Measurements from ENCODE around the gene RNASEH2A. TPM values are rescaled to one million over a fixed set of nuclear protein-coding genes. Genes with fewer than 3 reads are reported as not detected.
A peak's percentile ranks its signal among the peaks of the same experiment; 100 is the strongest.

Gene RNASEH2A
- total and polyA plus RNA-seq, 2 of the 13 experiments (the other 11 are each of a cell fraction or from before 2014, with no cell fraction given): 25.1 to 35.8 TPM

- TF ChIP-seq, protein P1, sequence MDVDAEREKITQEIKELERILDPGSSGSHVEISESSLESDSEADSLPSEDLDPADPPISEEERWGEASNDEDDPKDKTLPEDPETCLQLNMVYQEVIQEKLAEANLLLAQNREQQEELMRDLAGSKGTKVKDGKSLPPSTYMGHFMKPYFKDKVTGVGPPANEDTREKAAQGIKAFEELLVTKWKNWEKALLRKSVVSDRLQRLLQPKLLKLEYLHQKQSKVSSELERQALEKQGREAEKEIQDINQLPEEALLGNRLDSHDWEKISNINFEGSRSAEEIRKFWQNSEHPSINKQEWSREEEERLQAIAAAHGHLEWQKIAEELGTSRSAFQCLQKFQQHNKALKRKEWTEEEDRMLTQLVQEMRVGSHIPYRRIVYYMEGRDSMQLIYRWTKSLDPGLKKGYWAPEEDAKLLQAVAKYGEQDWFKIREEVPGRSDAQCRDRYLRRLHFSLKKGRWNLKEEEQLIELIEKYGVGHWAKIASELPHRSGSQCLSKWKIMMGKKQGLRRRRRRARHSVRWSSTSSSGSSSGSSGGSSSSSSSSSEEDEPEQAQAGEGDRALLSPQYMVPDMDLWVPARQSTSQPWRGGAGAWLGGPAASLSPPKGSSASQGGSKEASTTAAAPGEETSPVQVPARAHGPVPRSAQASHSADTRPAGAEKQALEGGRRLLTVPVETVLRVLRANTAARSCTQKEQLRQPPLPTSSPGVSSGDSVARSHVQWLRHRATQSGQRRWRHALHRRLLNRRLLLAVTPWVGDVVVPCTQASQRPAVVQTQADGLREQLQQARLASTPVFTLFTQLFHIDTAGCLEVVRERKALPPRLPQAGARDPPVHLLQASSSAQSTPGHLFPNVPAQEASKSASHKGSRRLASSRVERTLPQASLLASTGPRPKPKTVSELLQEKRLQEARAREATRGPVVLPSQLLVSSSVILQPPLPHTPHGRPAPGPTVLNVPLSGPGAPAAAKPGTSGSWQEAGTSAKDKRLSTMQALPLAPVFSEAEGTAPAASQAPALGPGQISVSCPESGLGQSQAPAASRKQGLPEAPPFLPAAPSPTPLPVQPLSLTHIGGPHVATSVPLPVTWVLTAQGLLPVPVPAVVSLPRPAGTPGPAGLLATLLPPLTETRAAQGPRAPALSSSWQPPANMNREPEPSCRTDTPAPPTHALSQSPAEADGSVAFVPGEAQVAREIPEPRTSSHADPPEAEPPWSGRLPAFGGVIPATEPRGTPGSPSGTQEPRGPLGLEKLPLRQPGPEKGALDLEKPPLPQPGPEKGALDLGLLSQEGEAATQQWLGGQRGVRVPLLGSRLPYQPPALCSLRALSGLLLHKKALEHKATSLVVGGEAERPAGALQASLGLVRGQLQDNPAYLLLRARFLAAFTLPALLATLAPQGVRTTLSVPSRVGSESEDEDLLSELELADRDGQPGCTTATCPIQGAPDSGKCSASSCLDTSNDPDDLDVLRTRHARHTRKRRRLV (CRISPR knock-in tag; IDR thresholded peaks at IDR 0.05): peak; percentile 18; the same call in 1 of the 2 replicates
- 0 out of 2 replicates have a peak, but pooled peaks have one; percentile 68 for TF ChIP-seq ZNF703 (CRISPR knock-in tag; IDR thresholded peaks at IDR 0.05; ENCODE audit: borderline replicate concordance)
- TF ChIP-seq ATF1 (CRISPR knock-in tag; IDR thresholded peaks at IDR 0.05): no peak
- TF ChIP-seq PAX8 (CRISPR knock-in tag; IDR thresholded peaks at IDR 0.05; ENCODE audit: borderline replicate concordance): no peak
- 0 out of 2 replicates have a peak, but pooled peaks have one; percentile 4 for TF ChIP-seq ZNF256 (CRISPR knock-in tag; conservative IDR thresholded peaks at IDR 0.05)
- TF ChIP-seq ZNF788 (CRISPR knock-in tag; IDR thresholded peaks at IDR 0.05; ENCODE audit: borderline replicate concordance): 0 out of 2 replicates have a peak, but pooled peaks have one; percentile 1
- TF ChIP-seq, protein P2, sequence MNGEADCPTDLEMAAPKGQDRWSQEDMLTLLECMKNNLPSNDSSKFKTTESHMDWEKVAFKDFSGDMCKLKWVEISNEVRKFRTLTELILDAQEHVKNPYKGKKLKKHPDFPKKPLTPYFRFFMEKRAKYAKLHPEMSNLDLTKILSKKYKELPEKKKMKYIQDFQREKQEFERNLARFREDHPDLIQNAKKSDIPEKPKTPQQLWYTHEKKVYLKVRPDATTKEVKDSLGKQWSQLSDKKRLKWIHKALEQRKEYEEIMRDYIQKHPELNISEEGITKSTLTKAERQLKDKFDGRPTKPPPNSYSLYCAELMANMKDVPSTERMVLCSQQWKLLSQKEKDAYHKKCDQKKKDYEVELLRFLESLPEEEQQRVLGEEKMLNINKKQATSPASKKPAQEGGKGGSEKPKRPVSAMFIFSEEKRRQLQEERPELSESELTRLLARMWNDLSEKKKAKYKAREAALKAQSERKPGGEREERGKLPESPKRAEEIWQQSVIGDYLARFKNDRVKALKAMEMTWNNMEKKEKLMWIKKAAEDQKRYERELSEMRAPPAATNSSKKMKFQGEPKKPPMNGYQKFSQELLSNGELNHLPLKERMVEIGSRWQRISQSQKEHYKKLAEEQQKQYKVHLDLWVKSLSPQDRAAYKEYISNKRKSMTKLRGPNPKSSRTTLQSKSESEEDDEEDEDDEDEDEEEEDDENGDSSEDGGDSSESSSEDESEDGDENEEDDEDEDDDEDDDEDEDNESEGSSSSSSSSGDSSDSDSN (CRISPR knock-in tag; IDR thresholded peaks at IDR 0.05): peak; percentile 84
- 0 out of 2 replicates have a peak, but pooled peaks have one; percentile 5 for TF ChIP-seq SAFB2 (CRISPR knock-in tag; IDR thresholded peaks at IDR 0.05; ENCODE audit: borderline replicate concordance, low read depth)
- TF ChIP-seq ZNF232 (CRISPR knock-in tag; IDR thresholded peaks at IDR 0.05; ENCODE audit: borderline replicate concordance): 0 out of 2 replicates have a peak, but pooled peaks have one; percentile 49
- TF ChIP-seq MYNN (CRISPR knock-in tag; IDR thresholded peaks at IDR 0.05; ENCODE audit: low read depth): no peak
- TF ChIP-seq ZNF589 (CRISPR knock-in tag; conservative IDR thresholded peaks at IDR 0.05): 0 out of 2 replicates have a peak, but pooled peaks have one; percentile 5
- TF ChIP-seq ZSCAN31 (CRISPR knock-in tag; IDR thresholded peaks at IDR 0.05; ENCODE audit: low read depth): no peak
- peak; percentile 74 for TF ChIP-seq ASH2L (IDR thresholded peaks at IDR 0.05; ENCODE audit: insufficient read length, low read depth, low read length)
- no peak for TF ChIP-seq KAT2B (IDR thresholded peaks at IDR 0.05; ENCODE audit: borderline replicate concordance, low read depth, low read length)
- TF ChIP-seq CHCHD3 (CRISPR knock-in tag; IDR thresholded peaks at IDR 0.05): no peak
- no peak for TF ChIP-seq HNF4A (CRISPR knock-in tag; IDR thresholded peaks at IDR 0.05)
- peak; percentile 7; the same call in 1 of the 2 replicates for TF ChIP-seq RXRB (CRISPR knock-in tag; IDR thresholded peaks at IDR 0.05; ENCODE audit: borderline replicate concordance)
- no peak for TF ChIP-seq ZNF879 (CRISPR knock-in tag; IDR thresholded peaks at IDR 0.05)
- TF ChIP-seq KLF15 (CRISPR knock-in tag; IDR thresholded peaks at IDR 0.05; ENCODE audit: borderline replicate concordance): no peak
- no peak for TF ChIP-seq PTBP1 (IDR thresholded peaks at IDR 0.05; ENCODE audit: low read depth, low read length, poor library complexity, severe bottlenecking)
- TF ChIP-seq ZNF570 (CRISPR knock-in tag; IDR thresholded peaks at IDR 0.05; ENCODE audit: borderline replicate concordance): no peak
Observed at GRCh38 chr19:12800923-12801465, 5.4 kb upstream of the RNASEH2A start (continued).
